GM21515 (cell line): ENCODE data around the gene CRIP2.

Experiments used
- ATAC-seq: cut with Tn5 transposase; IDR thresholded peaks from one replicate; pipeline ENCODE4 v1.9.1; 2021; ENCODE audit not compliant: unreplicated experiment

CRIP2 gene

GRCh38 chr14:105460116-105460515 is 14.5 kb upstream of the CRIP2 start:
- ATAC-seq, result no peak

GRCh38 chr14:105460616-105461015 is 14.0 kb upstream of the CRIP2 start:
- ATAC-seq, result no peak

GRCh38 chr14:105461903-105462302 is 12.7 kb upstream of the CRIP2 start:
- no peak for ATAC-seq

GRCh38 chr14:105464501-105464900 is 10.1 kb upstream of the CRIP2 start:
- ATAC-seq, result no peak

GRCh38 chr14:105465209-105466031 is 9.2 kb upstream of the CRIP2 start:
- ATAC-seq, result no peak

- no peak for ATAC-seq
These were observed 7.9 kb upstream of the CRIP2 start for GRCh38 chr14:105466531-105467248.

- ATAC-seq, result no peak
These were observed 7.2 kb upstream of the CRIP2 start for GRCh38 chr14:105467249-105467941.

- no peak for ATAC-seq
These were observed 6.6 kb upstream of the CRIP2 start for GRCh38 chr14:105467942-105468471.

GRCh38 chr14:105468621-105469241 is 5.9 kb upstream of the CRIP2 start:
- no peak for ATAC-seq

- no peak for ATAC-seq
These were observed 4.9 kb upstream of the CRIP2 start for GRCh38 chr14:105469456-105470349.

GRCh38 chr14:105470350-105471296 is 4.0 kb upstream of the CRIP2 start:
- ATAC-seq, result no peak

GRCh38 chr14:105471297-105471821 is 3.3 kb upstream of the CRIP2 start:
- ATAC-seq, result no peak

- no peak for ATAC-seq
These were observed 2.7 kb upstream of the CRIP2 start for GRCh38 chr14:105471823-105472485.

GRCh38 chr14:105472486-105472991 is 2.1 kb upstream of the CRIP2 start:
- ATAC-seq, result no peak

GRCh38 chr14:105473033-105473676 is 1.5 kb upstream of the CRIP2 start:
- ATAC-seq, result no peak

- no peak for ATAC-seq
These were observed 741 bp upstream of the CRIP2 start for GRCh38 chr14:105473677-105474482.
